KBM-7 (cell line): ENCODE data around the gene DRGX.

Source experiments
- DNase-seq: peaks from one replicate; pipeline ENCODE4 v3.0.0-alpha.2; 2015
- in situ Hi-C: fragments of 300-500 bp; cut with MboI; formaldehyde crosslinking; loops from 2 replicates; pipeline ENCODE4 v1.14.3; 2020; ENCODE audit warnings: low sequenced_read_pairs, low pct_unique_long_range_greater_than_20kb, mixed read lengths

The DRGX gene

GRCh38 chr10:49385939-49386922 is 9.7 kb downstream of the DRGX start:
- DNase-seq: no peak

GRCh38 chr10:49384268-49384953 is 11.5 kb downstream of the DRGX start:
- no peak for DNase-seq
- in situ Hi-C loops: no loop called here

More at GRCh38 chr10:49385939-49386922, 9.7 kb downstream of the DRGX start:
- in situ Hi-C loops: no loop called here

- no peak for DNase-seq
- in situ Hi-C loops: no loop called here
These were observed 12.0 kb downstream of the DRGX start for GRCh38 chr10:49383853-49384252.

- no peak for DNase-seq
- in situ Hi-C loops: no loop called here
These were observed 13.1 kb downstream of the DRGX start for GRCh38 chr10:49382826-49383225.

GRCh38 chr10:49382226-49382625 is 13.7 kb downstream of the DRGX start:
- DNase-seq: no peak
- in situ Hi-C loops: no loop called here

- DNase-seq: no peak
- in situ Hi-C loops: no loop called here
These were observed 14.6 kb downstream of the DRGX start for GRCh38 chr10:49381111-49381900.

- in situ Hi-C loops: no loop called here
- DNase-seq: peak; percentile 10
These were observed 16.1 kb downstream of the DRGX start for GRCh38 chr10:49379596-49380410.

GRCh38 chr10:49377256-49377655 is 18.6 kb downstream of the DRGX start:
- DNase-seq: no peak
- in situ Hi-C loops: no loop called here

GRCh38 chr10:49375611-49376010 is 20.3 kb downstream of the DRGX start:
- DNase-seq: no peak
- in situ Hi-C loops: no loop called here

GRCh38 chr10:49374740-49375139 is 21.1 kb downstream of the DRGX start:
- in situ Hi-C loops: no loop called here
- no peak for DNase-seq

GRCh38 chr10:49373361-49373760 is 22.5 kb downstream of the DRGX start:
- no peak for DNase-seq
- in situ Hi-C loops: no loop called here

- in situ Hi-C loops: no loop called here
These were observed 23.9 kb downstream of the DRGX start for GRCh38 chr10:49371967-49372366.

GRCh38 chr10:49370326-49371100 is 25.4 kb downstream of the DRGX start:
- in situ Hi-C loops: no loop called here
- no peak for DNase-seq

More at GRCh38 chr10:49371967-49372366, 23.9 kb downstream of the DRGX start:
- no peak for DNase-seq

- no peak for DNase-seq
- in situ Hi-C loops: no loop called here
These were observed 26.4 kb downstream of the DRGX start for GRCh38 chr10:49369216-49370162.

- no peak for DNase-seq
- in situ Hi-C loops: no loop called here
These were observed 27.6 kb downstream of the DRGX start for GRCh38 chr10:49368256-49368655.

- DNase-seq: peak; percentile 5
- in situ Hi-C loops: no loop called here
These were observed 28.3 kb downstream of the DRGX start for GRCh38 chr10:49367600-49367999.

- in situ Hi-C loops: no loop called here
- no peak for DNase-seq
These were observed 29.4 kb downstream of the DRGX start for GRCh38 chr10:49366460-49366859.
